Adrenal gland (tissue), 5 donors: ENCODE results near the gene ASB1.

Experiments used
- POLR2A ChIP-seq, 2 donors: fragments of 450-650 bp; IDR thresholded peaks; one replicate each; pipeline ENCODE4 v1.6.1; 2017; ENCODE audit warnings: antibody characterized with exemption in 2 of 2, mild to moderate bottlenecking in 2 of 2, moderate library complexity in 1 of 2
- TF ChIP-seq, protein P1 (sequence below), 6 experiments: fragments of 450-650 bp in 4 of 6; fragments of 200-600 bp in 2 of 6; sonication (generic) in 1 of 6; IDR thresholded peaks; 1 replicate in 5 of 6; 2 replicates in 1 of 6; pipeline versions ENCODE4 v1.5.1 to v1.8.0; 2016 to 2021; ENCODE audit warnings: antibody characterized with exemption in 6 of 6, mild to moderate bottlenecking in 2 of 6, moderate library complexity in 1 of 6
- donor health status: DM: no; HTN: no; CAD: no.

DNA sequence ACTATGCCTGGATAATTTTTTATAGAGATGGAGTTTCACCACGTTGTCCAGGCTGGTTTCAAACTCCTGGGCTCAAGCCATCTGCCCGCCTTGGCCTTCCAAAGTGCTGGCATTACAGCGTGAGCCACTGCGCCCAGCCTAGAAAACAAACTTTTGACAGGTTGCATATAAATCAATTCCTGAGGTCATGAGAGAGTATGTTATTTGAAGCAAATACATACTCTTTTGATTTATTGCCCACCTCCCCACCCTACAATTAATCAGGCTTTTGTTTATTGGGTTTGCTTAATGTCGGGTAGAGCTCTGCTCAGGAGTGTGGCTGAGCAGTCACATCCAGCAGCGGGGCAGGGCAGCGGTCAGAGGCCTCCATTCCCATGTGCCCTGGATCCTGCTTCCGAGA is 37.9 kb upstream of the ASB1 start:
- TF ChIP-seq, protein P1, sequence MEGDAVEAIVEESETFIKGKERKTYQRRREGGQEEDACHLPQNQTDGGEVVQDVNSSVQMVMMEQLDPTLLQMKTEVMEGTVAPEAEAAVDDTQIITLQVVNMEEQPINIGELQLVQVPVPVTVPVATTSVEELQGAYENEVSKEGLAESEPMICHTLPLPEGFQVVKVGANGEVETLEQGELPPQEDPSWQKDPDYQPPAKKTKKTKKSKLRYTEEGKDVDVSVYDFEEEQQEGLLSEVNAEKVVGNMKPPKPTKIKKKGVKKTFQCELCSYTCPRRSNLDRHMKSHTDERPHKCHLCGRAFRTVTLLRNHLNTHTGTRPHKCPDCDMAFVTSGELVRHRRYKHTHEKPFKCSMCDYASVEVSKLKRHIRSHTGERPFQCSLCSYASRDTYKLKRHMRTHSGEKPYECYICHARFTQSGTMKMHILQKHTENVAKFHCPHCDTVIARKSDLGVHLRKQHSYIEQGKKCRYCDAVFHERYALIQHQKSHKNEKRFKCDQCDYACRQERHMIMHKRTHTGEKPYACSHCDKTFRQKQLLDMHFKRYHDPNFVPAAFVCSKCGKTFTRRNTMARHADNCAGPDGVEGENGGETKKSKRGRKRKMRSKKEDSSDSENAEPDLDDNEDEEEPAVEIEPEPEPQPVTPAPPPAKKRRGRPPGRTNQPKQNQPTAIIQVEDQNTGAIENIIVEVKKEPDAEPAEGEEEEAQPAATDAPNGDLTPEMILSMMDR (IDR thresholded peaks at IDR 0.05): no peak
- no peak for TF ChIP-seq POLR2A (IDR thresholded peaks at IDR 0.05)
